ENCODE measurements around the gene CHRNA3.

- TF ChIP-seq CTCF (IDR thresholded peaks at IDR 0.05; ENCODE audit: low read length) (no peak), EZH2 (optimal IDR thresholded peaks at IDR 0.05; ENCODE audit: low read depth, low read length) (no peak), EZH2phosphoT487 (IDR thresholded peaks at IDR 0.05; ENCODE audit: low read length) (no peak)
These were observed 1.1 kb upstream of the CHRNA3 start for GRCh38 chr15:78621810-78622402.
